Astrocyte of the spinal cord (primary cell): Measurements from ENCODE around the gene GABBR2.

Experiments
- DNase-seq: peaks from one replicate; pipeline ENCODE4 v3.0.0; 2011; ENCODE audit warnings: low read depth, low spot score
- H3K4me3 ChIP-seq: 2 replicates; pipeline ENCODE4 v1.5.1; 2011; ENCODE audit warnings: low read depth, mild to moderate bottlenecking, low read length, moderate library complexity
- in situ Hi-C: cut with HindIII; loops from 2 replicates; pipeline ENCODE4 v1.10.0; 2017; ENCODE audit warnings: low sequenced_read_pairs
- TF ChIP-seq, protein P1 (sequence below): IDR thresholded peaks from 2 replicates; pipeline ENCODE4 v1.5.1; 2012; ENCODE audit warnings: low read depth, mild to moderate bottlenecking, low read length, inconsistent platforms

Gene GABBR2

GRCh38 chr9:98345011-98345410, 363.7 kb downstream of the GABBR2 start:
- H3K4me3 ChIP-seq, result no peak overlapping the region
- TF ChIP-seq, protein P1, sequence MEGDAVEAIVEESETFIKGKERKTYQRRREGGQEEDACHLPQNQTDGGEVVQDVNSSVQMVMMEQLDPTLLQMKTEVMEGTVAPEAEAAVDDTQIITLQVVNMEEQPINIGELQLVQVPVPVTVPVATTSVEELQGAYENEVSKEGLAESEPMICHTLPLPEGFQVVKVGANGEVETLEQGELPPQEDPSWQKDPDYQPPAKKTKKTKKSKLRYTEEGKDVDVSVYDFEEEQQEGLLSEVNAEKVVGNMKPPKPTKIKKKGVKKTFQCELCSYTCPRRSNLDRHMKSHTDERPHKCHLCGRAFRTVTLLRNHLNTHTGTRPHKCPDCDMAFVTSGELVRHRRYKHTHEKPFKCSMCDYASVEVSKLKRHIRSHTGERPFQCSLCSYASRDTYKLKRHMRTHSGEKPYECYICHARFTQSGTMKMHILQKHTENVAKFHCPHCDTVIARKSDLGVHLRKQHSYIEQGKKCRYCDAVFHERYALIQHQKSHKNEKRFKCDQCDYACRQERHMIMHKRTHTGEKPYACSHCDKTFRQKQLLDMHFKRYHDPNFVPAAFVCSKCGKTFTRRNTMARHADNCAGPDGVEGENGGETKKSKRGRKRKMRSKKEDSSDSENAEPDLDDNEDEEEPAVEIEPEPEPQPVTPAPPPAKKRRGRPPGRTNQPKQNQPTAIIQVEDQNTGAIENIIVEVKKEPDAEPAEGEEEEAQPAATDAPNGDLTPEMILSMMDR, result no peak
- in situ Hi-C loops, result no loop called here
- no peak for DNase-seq

GRCh38 chr9:98344581-98344980, 364.2 kb downstream of the GABBR2 start:
- TF ChIP-seq, protein P1, result no peak
- no peak for DNase-seq
- in situ Hi-C loops, result no loop called here
- no peak overlapping the region for H3K4me3 ChIP-seq

GRCh38 chr9:98342820-98343210, 365.9 kb downstream of the GABBR2 start:
- in situ Hi-C loops, result no loop called here
- TF ChIP-seq, protein P1, result no peak
- no peak for DNase-seq
- H3K4me3 ChIP-seq, result no peak overlapping the region

- in situ Hi-C loops, result no loop called here
- no peak overlapping the region for H3K4me3 ChIP-seq
- TF ChIP-seq, protein P1, result no peak
- no peak for DNase-seq
Observed at GRCh38 chr9:98342098-98342819, 366.5 kb downstream of the GABBR2 start.

DNA sequence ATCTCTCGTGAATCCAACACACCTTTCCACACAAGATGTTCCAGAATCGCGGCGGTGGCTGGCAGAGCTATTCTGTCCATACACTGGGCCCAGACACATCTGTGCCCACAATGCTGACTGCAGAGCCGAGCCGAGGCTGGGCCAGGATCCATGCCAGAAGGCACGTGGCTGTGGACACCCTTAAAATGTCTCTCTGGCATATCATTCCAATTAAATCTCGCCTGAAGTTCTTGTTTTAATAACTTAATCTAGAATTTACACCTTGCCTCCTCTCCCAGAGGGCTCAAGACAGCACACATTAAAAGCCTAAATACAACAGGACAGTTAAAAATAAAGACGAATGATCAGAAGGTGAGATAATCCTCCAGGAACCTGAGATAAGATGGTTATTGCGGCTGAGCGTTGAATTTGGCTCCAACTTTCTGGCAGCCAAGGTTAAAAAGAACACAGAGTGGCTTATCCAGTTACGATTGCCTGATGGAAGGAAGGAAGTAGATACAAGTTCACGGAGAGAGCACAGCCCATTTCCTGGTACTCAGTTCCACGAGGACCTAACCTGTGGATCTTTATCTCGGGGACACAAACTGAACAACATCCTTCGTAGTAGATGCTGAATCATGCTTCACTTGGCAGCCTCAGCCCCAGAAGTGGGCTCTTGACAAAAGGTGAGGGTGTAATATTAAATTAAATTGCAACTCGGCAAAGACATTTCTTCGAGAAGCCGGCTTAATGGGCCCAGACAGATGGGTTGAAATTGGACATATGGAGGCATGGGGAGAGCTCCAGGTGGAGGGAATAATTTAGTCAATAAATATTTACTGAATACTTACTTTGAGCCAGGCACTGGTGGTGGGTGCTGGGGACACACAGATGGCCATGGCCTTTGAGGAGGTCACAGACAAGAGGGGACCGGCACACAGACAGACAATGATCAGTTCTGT, 367.3 kb downstream of the GABBR2 start:
- no peak for DNase-seq
- TF ChIP-seq, protein P1, result no peak

DNA sequence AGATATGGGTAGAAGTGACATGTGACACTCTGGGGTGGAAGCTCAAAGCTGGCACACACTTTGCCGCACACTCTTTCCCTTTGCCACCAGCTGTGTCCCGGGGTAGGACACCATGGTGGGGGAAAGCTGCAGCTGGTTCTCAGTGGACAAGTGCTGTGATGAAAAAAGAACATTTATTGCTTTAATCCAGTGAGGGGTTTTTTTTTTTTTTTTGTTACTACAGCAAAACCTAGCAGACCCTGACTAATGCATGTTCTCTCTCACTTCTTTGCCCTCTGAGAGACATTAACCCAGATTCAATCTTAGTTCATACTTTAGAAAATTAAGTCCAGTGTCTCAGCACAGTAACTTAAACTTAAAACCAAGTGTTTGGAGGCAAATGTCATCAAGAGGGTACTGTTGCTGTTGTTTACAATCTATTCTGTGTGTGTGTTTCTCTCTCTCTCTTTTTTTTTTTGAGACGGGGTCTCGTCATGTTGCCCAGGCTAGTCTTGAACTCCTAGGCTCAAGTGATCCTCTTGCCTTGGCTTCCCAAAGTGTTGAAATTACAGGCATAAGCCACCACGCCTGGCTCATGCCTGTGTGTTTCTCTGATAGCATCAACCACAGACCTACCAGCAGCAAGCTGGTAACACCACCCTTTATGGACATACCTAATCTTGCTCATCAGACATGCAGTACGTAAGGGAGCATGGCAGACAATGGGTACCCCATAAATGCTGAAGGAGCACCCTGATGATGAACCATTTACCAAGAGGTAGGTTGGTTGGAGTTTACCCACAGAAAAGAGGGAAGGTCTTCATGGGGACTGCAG, 368.5 kb downstream of the GABBR2 start:
- H3K4me3 ChIP-seq, result no peak overlapping the region
- TF ChIP-seq, protein P1, result no peak
- in situ Hi-C loops, result no loop called here
- no peak for DNase-seq

More for the DNA sequence above, 367.3 kb downstream of the GABBR2 start:
- in situ Hi-C loops, result no loop called here
- H3K4me3 ChIP-seq, result no peak overlapping the region
